Mesendoderm (in vitro differentiated cells): ENCODE measurements around the gene ABTB1. TPM values are rescaled to one million over a fixed set of nuclear protein-coding genes. Genes with fewer than 3 reads are reported as not detected.

ENCODE experiments used
- DNase-seq: peaks from one replicate; pipeline ENCODE4 v3.0.0; 2013
- H2AK5ac ChIP-seq: 2 replicates; pipeline ENCODE4 v1.6.1; 2013; ENCODE audit warnings: low read length, inconsistent platforms
- H2BK120ac ChIP-seq: 2 replicates; pipeline ENCODE4 v1.6.1; 2013; ENCODE audit warnings: low read depth, mild to moderate bottlenecking, low read length, moderate library complexity, mixed read lengths
- H2BK15ac ChIP-seq: replicated peaks from 2 replicates; pipeline ENCODE4 v1.6.1; 2013; ENCODE audit warnings: low read depth, mild to moderate bottlenecking, moderate library complexity
- H2BK5ac ChIP-seq: 2 replicates; pipeline ENCODE4 v1.6.1; 2013; ENCODE audit warnings: low read length, inconsistent platforms
- H3K18ac ChIP-seq: 2 replicates; pipeline ENCODE4 v1.6.1; 2013; ENCODE audit warnings: mild to moderate bottlenecking, low read length, mixed read lengths
- H3K23ac ChIP-seq: one replicate; pipeline ENCODE4 v1.6.1; 2013; ENCODE audit warnings: low read length
- H3K27ac ChIP-seq: 2 replicates; pipeline ENCODE4 v1.5.1; 2013; ENCODE audit warnings: low read depth, mild to moderate bottlenecking, inconsistent platforms, low read length, moderate library complexity
- H3K27me3 ChIP-seq: 2 replicates; pipeline ENCODE4 v1.6.1; 2013; ENCODE audit warnings: low read length, control low read depth, mild to moderate bottlenecking, inconsistent platforms; ENCODE audit not compliant: insufficient read depth, poor library complexity
- H3K36me3 ChIP-seq: 2 replicates; pipeline ENCODE4 v1.6.1; 2013; ENCODE audit warnings: low read length, inconsistent platforms; ENCODE audit not compliant: control insufficient read depth, insufficient read depth
- H3K4ac ChIP-seq: one replicate; pipeline ENCODE4 v1.6.1; 2013; ENCODE audit warnings: low read depth, mild to moderate bottlenecking, low read length, moderate library complexity
- H3K4me1 ChIP-seq: 2 replicates; pipeline ENCODE4 v1.6.1; 2013; ENCODE audit warnings: low read depth, low read length, inconsistent platforms; ENCODE audit not compliant: control insufficient read depth
- H3K4me2 ChIP-seq: 2 replicates; pipeline ENCODE4 v1.6.1; 2013; ENCODE audit warnings: low read length
- H3K4me3 ChIP-seq: 2 replicates; pipeline ENCODE4 v1.5.1; 2013; ENCODE audit warnings: mild to moderate bottlenecking, low read length
- H3K56ac ChIP-seq: one replicate; pipeline ENCODE4 v1.6.1; 2013; ENCODE audit warnings: low read length
- H3K79me1 ChIP-seq: 2 replicates; pipeline ENCODE4 v1.6.1; 2013; ENCODE audit warnings: low read length, inconsistent platforms
- H3K79me2 ChIP-seq: 2 replicates; pipeline ENCODE4 v1.6.1; 2013; ENCODE audit warnings: mild to moderate bottlenecking, low read length; ENCODE audit not compliant: control insufficient read depth, insufficient read depth
- H3K9ac ChIP-seq: 2 replicates; pipeline ENCODE4 v1.6.1; 2013; ENCODE audit warnings: low read length, inconsistent platforms
- H4K5ac ChIP-seq: one replicate; pipeline ENCODE4 v1.6.1; 2013; ENCODE audit warnings: low read length
- H4K8ac ChIP-seq: one replicate; pipeline ENCODE4 v1.6.1; 2013; ENCODE audit warnings: low read depth, mild to moderate bottlenecking, control low read depth, low read length, moderate library complexity
- WGBS: extraction: QIAGEN DNeasy Blood & Tissue Kit; methylation state at CpG from one replicate; pipeline ENCODE4 v1.1.7; 2013; ENCODE audit warnings: low lambda C conversion rate, missing lambda C conversion rate; ENCODE audit not compliant: insufficient coverage; ENCODE audit errors: extremely low coverage; 5-methylcytosine and 5-hydroxymethylcytosine counted together
- polyA plus RNA-seq, 2 experiments: library from polyadenylated mRNA; stranded (reverse); fragments of 200-250 nt; gene quantifications; one replicate each; pipeline ENCODE4 v1.2.3, GENCODE V29; 2013

The ABTB1 gene
- polyA plus RNA-seq (2013, experiment 1 of 2) = 1.5 TPM
- 1.1 TPM for polyA plus RNA-seq (2013, experiment 2 of 2)

- Histone ChIP-seq H3K79me1 (no peaks in the 10 kb centered on the region), H3K4me2 (peak within 1 kb of the TSS; percentile 74), H2BK15ac (no peak within 1 kb of the TSS), H3K27me3 (no peaks in the 10 kb centered on the region), H4K5ac (no peak within 1 kb of the TSS), H3K27ac (no peak within 1 kb of the TSS), H3K4me1 (no peaks in the 10 kb centered on the region), H2BK120ac (no peak within 1 kb of the TSS), H3K23ac (no peak within 1 kb of the TSS), H3K4ac (peak within 1 kb of the TSS; percentile 49), H3K18ac (peak within 1 kb of the TSS; percentile 62), H3K79me2 (no peaks in the 10 kb centered on the region), H2BK5ac (no peak within 1 kb of the TSS), H4K8ac (no peak within 1 kb of the TSS), H2AK5ac (no peak within 1 kb of the TSS), H3K9ac (peak within 1 kb of the TSS; percentile 81), H3K36me3 (no peaks in the 10 kb centered on the region), H3K56ac (peak within 1 kb of the TSS; percentile 92), H3K4me3 (peak within 1 kb of the TSS; percentile 82)
- peak; percentile 83 for DNase-seq
- no CpG with 5 or more reads among the region's 102 CpGs for WGBS
Measured at GRCh38 chr3:127672429-127673190, at the start of gene ABTB1. ABTB1 (plus strand) TSS chr3:127672952; CDS start chr3:127673026, 74 bp downstream.

- Histone ChIP-seq H3K4me3 (no peak overlapping the region), H4K5ac (no peak overlapping the region), H2BK120ac (no peak overlapping the region), H3K79me2 (no peaks in the 10 kb centered on the region), H4K8ac (no peak overlapping the region), H3K4me2 (no peak overlapping the region), H3K36me3 (peaks cover 20% of the 10 kb centered on the region), H3K27me3 (peaks cover 10% of the 10 kb centered on the region), H2BK5ac (no peak overlapping the region), H3K9ac (no peak overlapping the region), H2BK15ac (no peak overlapping the region), H3K4ac (no peak overlapping the region), H3K18ac (no peak overlapping the region), H3K56ac (no peak overlapping the region), H3K79me1 (no peaks in the 10 kb centered on the region), H2AK5ac (no peak overlapping the region), H3K4me1 (no peaks in the 10 kb centered on the region), H3K23ac (no peak overlapping the region), H3K27ac (no peak overlapping the region)
- no CpG with 5 or more reads among the region's 5 CpGs for WGBS
- no peak for DNase-seq
Measured at GRCh38 chr3:127624063-127624462, 48.7 kb upstream of the ABTB1 start.

GRCh38 chr3:127625821-127626220 is 46.9 kb upstream of the ABTB1 start:
- Histone ChIP-seq H3K56ac (no peak overlapping the region), H3K27ac (no peak overlapping the region), H3K27me3 (peaks cover 12% of the 10 kb centered on the region), H3K4ac (no peak overlapping the region), H3K18ac (no peak overlapping the region), H2AK5ac (no peak overlapping the region), H4K5ac (no peak overlapping the region), H3K79me1 (no peaks in the 10 kb centered on the region), H2BK15ac (no peak overlapping the region), H3K9ac (no peak overlapping the region), H4K8ac (no peak overlapping the region), H3K23ac (no peak overlapping the region), H3K4me2 (no peak overlapping the region), H3K4me3 (no peak overlapping the region), H3K36me3 (peaks cover 14% of the 10 kb centered on the region), H2BK5ac (no peak overlapping the region), H3K4me1 (no peaks in the 10 kb centered on the region), H2BK120ac (no peak overlapping the region), H3K79me2 (no peaks in the 10 kb centered on the region)
- DNase-seq = no peak
- no CpG with 5 or more reads among the region's 2 CpGs for WGBS

- no peak for DNase-seq
- H3K4me2 ChIP-seq = no peak overlapping the region
- no peak overlapping the region for H2BK15ac ChIP-seq
- H2BK5ac ChIP-seq = no peak overlapping the region
- H3K56ac ChIP-seq = no peak overlapping the region
- H2BK120ac ChIP-seq = no peak overlapping the region
- H3K4me1 ChIP-seq = no peaks in the 10 kb centered on the region
- H3K23ac ChIP-seq = no peak overlapping the region
- no peak overlapping the region for H3K4ac ChIP-seq
- no peaks in the 10 kb centered on the region for H3K36me3 ChIP-seq
- peaks cover 12% of the 10 kb centered on the region for H3K27me3 ChIP-seq
- no peaks in the 10 kb centered on the region for H3K79me1 ChIP-seq
- H3K4me3 ChIP-seq = no peak overlapping the region
- H4K5ac ChIP-seq = no peak overlapping the region
- H3K79me2 ChIP-seq = no peaks in the 10 kb centered on the region
- H3K27ac ChIP-seq = no peak overlapping the region
- no peak overlapping the region for H4K8ac ChIP-seq
- H2AK5ac ChIP-seq = no peak overlapping the region
- no peak overlapping the region for H3K18ac ChIP-seq
- no CpG with 5 or more reads among the region's 4 CpGs for WGBS
- H3K9ac ChIP-seq = no peak overlapping the region
Measured at GRCh38 chr3:127628426-127628787, 44.3 kb upstream of the ABTB1 start.

GRCh38 chr3:127628788-127629466 is 43.8 kb upstream of the ABTB1 start, which contains the start of gene PODXL2:
PODXL2 (plus strand) TSS chr3:127629185; CDS start chr3:127629220, 35 bp downstream.
- Histone ChIP-seq H2BK120ac (no peak within 1 kb of the TSS), H3K79me1 (no peaks in the 10 kb centered on the region), H3K23ac (no peak within 1 kb of the TSS), H3K18ac (no peak within 1 kb of the TSS), H3K4ac (no peak within 1 kb of the TSS), H3K36me3 (no peaks in the 10 kb centered on the region), H2BK15ac (no peak within 1 kb of the TSS), H4K5ac (no peak within 1 kb of the TSS), H2AK5ac (no peak within 1 kb of the TSS), H3K4me1 (no peaks in the 10 kb centered on the region), H3K27ac (no peak within 1 kb of the TSS), H3K79me2 (no peaks in the 10 kb centered on the region), H2BK5ac (no peak within 1 kb of the TSS), H3K4me2 (peak within 1 kb of the TSS; percentile 1), H3K27me3 (peaks cover 12% of the 10 kb centered on the region), H4K8ac (no peak within 1 kb of the TSS), H3K9ac (no peak within 1 kb of the TSS), H3K4me3 (no peak within 1 kb of the TSS), H3K56ac (peak within 1 kb of the TSS; percentile 34)
- no CpG with 5 or more reads among the region's 105 CpGs for WGBS
- DNase-seq = peak; percentile 60
